PC-9 (cell line): Measurements from ENCODE around the gene THBS3. TPM values are rescaled to one million over a fixed set of nuclear protein-coding genes. Genes with fewer than 3 reads are reported as not detected.
"Not testable (repeated sequence)": the region's sequence is repeated elsewhere in the genome, so short reads cannot be mapped to it uniquely, and the experiment has no call there.

Experiments
- BruUV-seq: library from RNA; stranded (reverse); fragments of 400-500 nt; replicated peaks from 2 replicates; lab custom pipeline; 2021; lab: Mats Ljungman, UMichigan
- CTCF ChIA-PET: fragments of 300-600 bp; sonication (Branson Sonifier 250); formaldehyde crosslinking; loops from one replicate; lab custom pipeline; 2022; ENCODE audit warnings: antibody characterized with exemption; lab: Charles Lee
- POLR2A ChIA-PET: fragments of 300-600 bp; sonication (Branson Sonifier 250); formaldehyde crosslinking; loops from one replicate; lab custom pipeline; 2022; ENCODE audit warnings: antibody characterized with exemption; ENCODE audit not compliant: unreplicated experiment; lab: Charles Lee
- DNase-seq, 2 experiments: peaks; one replicate each; pipeline versions ENCODE4 v3.0.0 to v3.0.0-alpha.2; 2015 to 2022; ENCODE audit warnings: mixed read lengths in 1 of 2
- H2AFZ ChIP-seq: fragments of 200-600 bp; sonication (generic); 2 replicates; pipeline ENCODE4 v1.8.1; 2017; ENCODE audit warnings: antibody characterized with exemption
- H3F3A ChIP-seq: fragments of 200-600 bp; sonication (generic); 2 replicates; pipeline ENCODE4 v1.8.1; 2017; ENCODE audit warnings: antibody characterized with exemption, mild to moderate bottlenecking, low read depth; ENCODE audit not compliant: insufficient read depth
- H3K27ac ChIP-seq: fragments of 200-600 bp; sonication (generic); 2 replicates; pipeline ENCODE4 v1.6.1; 2016; ENCODE audit warnings: mixed run types
- H3K27me3 ChIP-seq: fragments of 200-600 bp; sonication (generic); 2 replicates; pipeline ENCODE4 v1.6.1; 2016; ENCODE audit warnings: low read depth, mixed run types; ENCODE audit not compliant: insufficient read depth
- H3K36me3 ChIP-seq: fragments of 200-600 bp; sonication (generic); 2 replicates; pipeline ENCODE4 v1.6.1; 2016; ENCODE audit warnings: low read depth, mixed run types
- H3K4me1 ChIP-seq: fragments of 200-600 bp; sonication (generic); replicated peaks from 2 replicates; pipeline ENCODE4 v1.6.1; 2016; ENCODE audit warnings: mixed run types; ENCODE audit not compliant: insufficient read depth
- H3K4me2 ChIP-seq: fragments of 200-600 bp; sonication (generic); 2 replicates; pipeline ENCODE4 v1.6.1; 2017; ENCODE audit warnings: mixed run types
- H3K4me3 ChIP-seq: fragments of 200-600 bp; sonication (generic); 2 replicates; pipeline ENCODE4 v1.6.1; 2016; ENCODE audit warnings: mixed run types
- H3K79me2 ChIP-seq: fragments of 200-600 bp; sonication (generic); 2 replicates; pipeline ENCODE4 v1.6.1; 2017; ENCODE audit warnings: low read depth, mixed run types
- H3K9me2 ChIP-seq: fragments of 200-600 bp; sonication (generic); 2 replicates; pipeline ENCODE4 v1.8.1; 2017; ENCODE audit warnings: mild to moderate bottlenecking; ENCODE audit not compliant: insufficient read depth
- H3K9me3 ChIP-seq: fragments of 200-600 bp; sonication (generic); 2 replicates; pipeline ENCODE4 v1.8.1; 2016; ENCODE audit warnings: low read depth; ENCODE audit not compliant: insufficient read depth
- H4K20me1 ChIP-seq: fragments of 200-600 bp; sonication (generic); 2 replicates; pipeline ENCODE4 v1.8.1; 2017; ENCODE audit not compliant: insufficient read depth
- EZH2 ChIP-seq: fragments of 200-600 bp; sonication (generic); IDR thresholded peaks from 2 replicates; pipeline ENCODE4 v1.8.0; 2017; ENCODE audit warnings: antibody characterized with exemption, low read depth
- intact Hi-C: fragments of 100-400 bp; cut with micrococcal nuclease; formaldehyde crosslinking; loops from one replicate; pipeline ENCODE4 v1.10.0; 2022; ENCODE audit not compliant: unreplicated experiment
- total RNA-seq: library from RNA; stranded (reverse); gene quantifications from 2 replicates; pipeline ENCODE4 v1.2.3, GENCODE V29; 2021
- TF ChIP-seq, protein P1 (sequence below): fragments of 200-600 bp; sonication (generic); conservative IDR thresholded peaks from 2 replicates; pipeline ENCODE4 v1.6.1; 2017; ENCODE audit warnings: mixed run types, antibody characterized with exemption, mild to moderate bottlenecking, moderate library complexity

Gene THBS3
- total RNA-seq, 1 experiment from 2014 or later = 45.4 TPM

DNA sequence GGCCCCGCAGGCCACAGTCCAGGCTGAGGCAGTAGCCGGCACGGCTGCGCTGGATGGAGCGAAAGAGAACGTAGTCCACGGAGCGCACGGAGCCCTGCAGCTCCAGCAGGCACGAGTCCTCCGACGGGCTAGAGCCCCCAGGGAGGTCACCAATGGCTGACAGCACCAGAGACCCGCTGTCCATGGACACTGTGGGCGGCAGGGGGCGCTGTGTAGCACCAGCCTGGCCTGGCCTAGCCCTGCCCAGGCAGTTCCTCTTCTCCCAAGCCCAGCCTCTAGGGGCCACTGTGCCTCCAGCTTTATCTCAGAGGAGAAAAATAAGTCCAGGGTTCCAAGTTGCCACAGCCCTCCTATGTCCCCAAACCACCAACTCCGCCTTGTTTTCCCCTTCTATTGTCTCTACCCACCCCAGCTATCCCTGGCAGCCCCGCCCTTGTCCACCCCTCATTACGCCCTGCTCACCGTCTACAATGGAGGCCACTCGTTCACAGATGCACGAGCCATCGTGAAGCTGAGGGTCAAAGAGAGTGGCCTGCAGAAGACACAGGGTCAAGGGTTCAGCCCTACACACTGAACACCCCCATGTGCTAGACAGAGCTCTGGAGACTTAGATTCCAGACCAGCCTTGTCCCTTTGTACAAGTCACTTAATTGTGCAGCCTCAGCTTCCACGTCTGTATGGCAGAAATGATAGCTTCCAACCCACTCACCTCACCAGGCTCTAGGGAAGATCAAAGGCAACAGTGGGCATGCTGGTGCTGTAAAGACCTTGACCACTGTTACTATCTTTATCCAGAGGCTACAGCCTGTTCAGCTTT is 43.1 kb upstream of the THBS3 start:
- Histone ChIP-seq H2AFZ (no peak overlapping the region), H3K27me3 (no peaks in the 10 kb centered on the region), H3K4me3 (no peak overlapping the region), H3K9me2 (no peaks in the 10 kb centered on the region), H3K27ac (no peak overlapping the region), H4K20me1 (no peaks in the 10 kb centered on the region), H3K79me2 (peaks cover 11% of the 10 kb centered on the region), H3F3A (peaks cover 24% of the 10 kb centered on the region), H3K9me3 (no peaks in the 10 kb centered on the region), H3K4me2 (no peak overlapping the region), H3K4me1 (peaks cover 13% of the 10 kb centered on the region), H3K36me3 (no peaks in the 10 kb centered on the region)
- no TSS peak for BruUV-seq
- intact Hi-C loops = loop anchor here (2.0 to 10.0 kb wide), 2 partner anchors 74 to 254 kb away; no protein-coding TSS in a partner anchor
- POLR2A ChIA-PET = interaction anchor here (0.6 kb wide), 2 partner anchors 24 to 67 kb away, joined by 3 to 5 read pairs; no protein-coding TSS in a partner anchor
- peak; percentile 70 to 88 for DNase-seq
- CTCF ChIA-PET = interaction anchor here (0.6 to 1.6 kb wide), 11 partner anchors 10 to 476 kb away, joined by 3 to 18 read pairs (median 5); partner anchors contain the start of genes CLK2 and THBS3
- TF ChIP-seq, protein P1, sequence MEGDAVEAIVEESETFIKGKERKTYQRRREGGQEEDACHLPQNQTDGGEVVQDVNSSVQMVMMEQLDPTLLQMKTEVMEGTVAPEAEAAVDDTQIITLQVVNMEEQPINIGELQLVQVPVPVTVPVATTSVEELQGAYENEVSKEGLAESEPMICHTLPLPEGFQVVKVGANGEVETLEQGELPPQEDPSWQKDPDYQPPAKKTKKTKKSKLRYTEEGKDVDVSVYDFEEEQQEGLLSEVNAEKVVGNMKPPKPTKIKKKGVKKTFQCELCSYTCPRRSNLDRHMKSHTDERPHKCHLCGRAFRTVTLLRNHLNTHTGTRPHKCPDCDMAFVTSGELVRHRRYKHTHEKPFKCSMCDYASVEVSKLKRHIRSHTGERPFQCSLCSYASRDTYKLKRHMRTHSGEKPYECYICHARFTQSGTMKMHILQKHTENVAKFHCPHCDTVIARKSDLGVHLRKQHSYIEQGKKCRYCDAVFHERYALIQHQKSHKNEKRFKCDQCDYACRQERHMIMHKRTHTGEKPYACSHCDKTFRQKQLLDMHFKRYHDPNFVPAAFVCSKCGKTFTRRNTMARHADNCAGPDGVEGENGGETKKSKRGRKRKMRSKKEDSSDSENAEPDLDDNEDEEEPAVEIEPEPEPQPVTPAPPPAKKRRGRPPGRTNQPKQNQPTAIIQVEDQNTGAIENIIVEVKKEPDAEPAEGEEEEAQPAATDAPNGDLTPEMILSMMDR = peak; percentile 96
- no peak for TF ChIP-seq EZH2

DNA sequence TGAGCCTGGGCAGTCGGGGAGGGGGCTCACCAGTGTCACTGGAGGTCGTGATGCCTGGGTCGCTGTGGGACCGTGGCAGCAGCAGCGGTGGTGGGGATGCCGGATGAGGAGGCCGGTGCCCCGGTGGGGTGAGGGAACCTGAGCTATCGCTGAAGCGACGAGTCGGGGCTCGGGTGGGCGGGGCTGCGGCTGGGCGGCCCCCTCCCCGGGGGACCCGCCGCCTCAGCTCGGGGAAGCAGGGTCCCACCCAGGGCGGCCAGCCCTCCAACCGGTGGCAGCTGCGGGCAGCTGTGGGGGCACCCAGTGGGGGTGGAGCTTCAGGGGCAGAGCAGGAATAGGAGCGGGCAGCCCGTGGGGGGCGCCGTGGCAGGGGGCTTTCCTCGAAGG is 42.5 kb upstream of the THBS3 start:
- Histone ChIP-seq H3K4me1 (peaks cover 18% of the 10 kb centered on the region), H3K79me2 (peaks cover 11% of the 10 kb centered on the region), H3K4me2 (no peak overlapping the region), H3K27ac (no peak overlapping the region), H2AFZ (no peak overlapping the region), H3K9me2 (no peaks in the 10 kb centered on the region), H4K20me1 (no peaks in the 10 kb centered on the region), H3K4me3 (no peak overlapping the region), H3F3A (peaks cover 28% of the 10 kb centered on the region), H3K36me3 (no peaks in the 10 kb centered on the region), H3K9me3 (no peaks in the 10 kb centered on the region), H3K27me3 (no peaks in the 10 kb centered on the region)
- TF ChIP-seq, protein P1 = no peak
- no peak for TF ChIP-seq EZH2
- no TSS peak for BruUV-seq
- ChIA-PET CTCF (interaction anchor here (0.6 to 1.6 kb wide), 4 partner anchors 23 to 1718 kb away, joined by 3 to 12 read pairs (median 4); partner anchors contain the start of gene CLK2), POLR2A (interaction anchor here (0.6 kb wide), 1 partner anchor 26 kb away, joined by 10 read pairs; no protein-coding TSS in a partner anchor)
- no peak for DNase-seq
- intact Hi-C loops = loop anchor here (2.0 to 10.0 kb wide), 2 partner anchors 75 to 255 kb away; no protein-coding TSS in a partner anchor

DNA sequence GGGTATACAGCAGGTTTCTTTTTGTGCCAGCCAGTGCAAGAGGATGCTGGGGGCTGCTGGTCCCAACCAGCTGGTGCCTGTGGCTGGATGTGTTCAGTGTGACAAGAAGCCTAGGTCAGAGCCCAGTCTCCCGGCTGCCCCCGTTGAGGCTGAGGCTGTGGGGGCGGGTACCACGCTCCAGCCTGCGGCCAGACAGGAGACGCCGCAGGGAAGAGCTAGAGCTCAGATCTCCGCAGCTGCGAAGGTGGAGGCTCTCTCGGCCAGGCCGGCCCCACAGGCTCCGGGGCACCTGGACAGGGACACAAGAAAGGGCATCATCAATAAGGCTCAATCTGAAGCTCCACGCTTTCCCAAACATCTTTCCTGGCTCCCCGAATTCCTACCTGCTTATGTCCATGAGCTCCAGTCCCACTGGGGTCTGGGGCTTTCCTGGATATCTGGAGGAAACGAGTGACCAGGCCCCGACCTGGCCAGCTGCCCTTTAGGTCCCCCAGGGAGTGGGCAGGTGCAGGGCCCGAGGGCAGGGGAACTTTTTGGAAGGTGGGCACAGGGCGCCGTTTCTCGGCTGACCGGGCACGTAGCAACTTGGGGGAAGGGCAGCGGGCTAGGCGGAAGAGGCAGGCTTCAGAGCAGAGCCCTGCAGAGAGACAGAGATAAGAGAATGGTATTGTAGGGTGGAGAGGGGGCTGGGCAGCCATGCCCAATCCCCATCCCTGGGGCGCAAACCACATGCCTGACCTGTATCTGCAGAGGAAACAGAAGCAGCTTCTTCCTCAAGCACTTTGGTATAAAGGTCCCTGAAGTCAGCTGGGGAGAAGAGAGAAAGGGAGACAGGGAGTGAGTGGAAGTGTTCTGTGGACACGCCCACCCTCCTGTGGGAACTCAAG is 40.2 kb upstream of the THBS3 start:
- ChIA-PET CTCF (no interaction called here), POLR2A (no interaction called here)
- Histone ChIP-seq H4K20me1 (no peaks in the 10 kb centered on the region), H3K9me3 (no peaks in the 10 kb centered on the region), H3K79me2 (0 out of 2 replicates have a peak, but pooled peaks cover 6% of the 10 kb centered on the region), H3K4me2 (no peak overlapping the region), H3K9me2 (no peaks in the 10 kb centered on the region), H3K4me3 (no peak overlapping the region), H3K4me1 (peaks cover 15% of the 10 kb centered on the region), H3K27me3 (no peaks in the 10 kb centered on the region), H3K27ac (no peak overlapping the region), H3F3A (peaks cover 45% of the 10 kb centered on the region), H3K36me3 (no peaks in the 10 kb centered on the region), H2AFZ (no peak overlapping the region)
- TF ChIP-seq, protein P1 = no peak
- no peak for TF ChIP-seq EZH2
- no TSS peak for BruUV-seq
- intact Hi-C loops = no loop called here
- DNase-seq = no peak

DNA sequence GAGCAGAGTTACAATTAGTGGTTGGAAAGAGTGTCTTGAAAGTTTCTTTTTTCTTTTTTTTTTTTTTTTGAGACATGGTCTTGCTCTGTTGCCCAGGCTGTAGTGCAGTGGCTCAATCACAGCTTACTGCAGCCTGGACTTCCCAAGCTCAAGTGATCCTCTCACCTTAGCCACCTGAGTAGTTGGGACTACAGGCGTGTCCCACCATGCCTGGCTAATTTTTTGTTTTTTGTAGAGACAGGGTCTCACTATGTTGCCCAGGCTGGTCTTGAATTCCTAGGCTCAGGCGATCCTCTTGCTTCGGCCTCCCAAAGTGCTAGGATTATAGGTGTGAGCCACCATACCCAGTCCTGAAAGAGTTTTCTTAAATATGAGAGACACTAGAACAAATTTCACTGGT is 39.1 kb upstream of the THBS3 start:
- CTCF ChIA-PET, H3K4me2 ChIP-seq, H3K4me3 ChIP-seq, H3K9me3 ChIP-seq, H3K36me3 ChIP-seq, H3K27me3 ChIP-seq, H4K20me1 ChIP-seq, H3K9me2 ChIP-seq, H3K27ac ChIP-seq, H2AFZ ChIP-seq, H3K79me2 ChIP-seq, intact Hi-C loops, BruUV-seq, DNase-seq: not testable (repeated sequence)
- POLR2A ChIA-PET = interaction anchor here (0.6 kb wide), 1 partner anchor 17 kb away, joined by 3 read pairs; no protein-coding TSS in a partner anchor
- Histone ChIP-seq H3F3A (peaks cover 46% of the 10 kb centered on the region), H3K4me1 (peaks cover 20% of the 10 kb centered on the region)
